ENCODE results near the gene NDEL1.
A peak's percentile ranks its signal among the peaks of the same experiment; 100 is the strongest.

NDEL1 gene

DNA sequence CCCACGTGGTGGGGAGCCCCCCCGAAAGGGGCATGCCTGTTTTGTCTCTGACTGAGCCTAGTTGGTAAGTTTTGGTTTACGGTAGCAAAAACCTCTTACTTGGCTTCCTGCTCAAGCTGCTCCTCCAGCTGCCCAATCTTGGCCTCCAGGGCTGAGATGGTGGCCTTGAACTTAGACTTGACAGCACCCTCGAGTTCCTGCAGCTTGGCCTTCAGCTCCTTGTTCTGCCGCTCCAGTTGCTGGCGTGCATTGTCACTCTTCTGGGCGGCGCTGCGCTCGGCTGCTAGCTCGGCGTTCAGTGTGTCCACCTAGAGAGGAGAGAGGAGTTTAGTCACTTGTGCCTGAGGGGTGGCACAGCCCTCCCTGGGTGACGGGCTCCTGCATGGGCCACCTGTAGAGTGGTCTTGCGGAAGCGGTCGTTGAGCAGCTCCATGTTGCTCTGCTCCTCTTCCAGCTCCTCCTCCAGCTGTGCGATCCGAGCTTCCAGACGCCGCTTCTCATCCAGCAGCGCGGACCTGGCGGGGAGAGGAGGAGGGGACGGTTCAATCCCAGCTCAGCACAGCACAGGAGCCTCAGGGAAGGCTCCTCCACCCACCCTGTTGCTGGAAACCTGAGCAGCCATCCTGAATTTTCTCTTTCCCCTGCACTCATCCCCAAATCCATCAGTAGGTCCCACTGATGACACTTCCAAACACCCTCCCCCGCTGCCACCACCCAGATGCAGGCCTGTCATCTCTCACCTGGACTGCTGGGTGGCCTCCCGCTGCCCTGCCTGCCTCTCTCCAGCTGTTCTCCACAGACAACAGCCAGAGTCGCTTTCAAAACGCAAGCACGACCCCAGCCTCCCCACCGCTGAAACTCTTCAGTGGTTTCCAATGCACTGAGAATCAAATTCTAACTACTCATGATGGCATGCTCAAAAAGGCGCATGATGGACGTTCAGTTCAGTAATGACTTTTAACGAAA lies 44.6 kb downstream of the NDEL1 start:
- no peak for DNase-seq

DNA sequence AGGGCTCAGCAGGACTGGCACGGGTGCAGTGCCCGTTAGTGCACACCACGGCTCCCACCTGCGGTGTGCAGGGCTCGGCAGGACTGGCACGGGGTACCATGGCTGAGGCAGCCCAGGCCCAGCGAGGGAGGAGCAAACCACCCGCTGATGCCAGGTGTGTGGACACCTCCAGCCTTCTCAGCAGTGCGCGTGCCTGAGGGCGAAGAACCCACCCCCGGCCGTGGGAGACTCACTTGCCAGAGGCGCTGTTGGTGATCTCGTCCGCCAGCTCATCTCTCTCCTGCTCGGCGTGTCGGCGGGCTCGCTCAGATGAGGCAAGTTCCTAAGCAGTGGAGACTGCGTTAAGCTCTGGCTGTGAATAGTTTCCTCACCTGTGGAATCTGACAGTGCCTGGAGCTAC lies 45.4 kb downstream of the NDEL1 start:
- DNase-seq = no peak

DNA sequence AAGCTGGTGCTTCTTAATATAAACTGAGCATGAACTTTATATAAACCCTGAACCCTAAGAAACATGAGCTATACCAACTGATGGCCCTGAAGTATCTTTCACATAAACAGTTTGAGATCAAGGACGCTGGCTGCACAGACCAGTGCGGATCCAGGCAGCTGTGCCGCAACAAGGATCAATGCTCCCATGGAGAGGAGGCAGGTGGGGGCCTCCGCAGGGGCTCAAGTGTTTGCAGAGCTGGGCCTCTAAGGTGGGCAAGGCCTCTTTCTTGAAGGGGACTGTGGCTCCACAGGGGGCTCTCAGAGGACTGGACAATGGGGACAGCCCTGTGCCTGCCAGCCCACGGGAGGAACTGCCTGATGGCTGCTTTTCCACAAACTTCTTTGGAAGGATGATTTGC lies 46.0 kb downstream of the NDEL1 start:
- DNase-seq = no peak

DNA sequence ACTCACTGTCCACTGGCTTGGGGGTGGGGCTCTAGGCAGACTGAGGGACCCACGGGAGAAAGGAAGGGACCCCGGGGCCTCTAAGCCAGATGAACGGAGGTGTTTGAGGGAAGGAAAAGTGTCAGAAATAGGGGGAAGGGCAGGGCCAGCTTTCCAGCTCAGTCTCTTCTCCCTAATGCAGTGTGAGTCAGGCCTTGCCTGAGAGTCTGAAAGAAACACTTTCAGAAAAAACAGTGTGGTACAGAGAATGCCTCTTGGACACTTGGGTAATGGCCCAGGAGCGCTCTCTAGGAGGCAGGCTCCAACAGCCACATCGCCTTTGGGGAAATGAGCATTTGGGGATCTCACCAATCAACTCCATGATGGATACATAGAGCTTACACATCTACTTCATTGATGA lies 46.9 kb downstream of the NDEL1 start:
- no peak for DNase-seq

DNA sequence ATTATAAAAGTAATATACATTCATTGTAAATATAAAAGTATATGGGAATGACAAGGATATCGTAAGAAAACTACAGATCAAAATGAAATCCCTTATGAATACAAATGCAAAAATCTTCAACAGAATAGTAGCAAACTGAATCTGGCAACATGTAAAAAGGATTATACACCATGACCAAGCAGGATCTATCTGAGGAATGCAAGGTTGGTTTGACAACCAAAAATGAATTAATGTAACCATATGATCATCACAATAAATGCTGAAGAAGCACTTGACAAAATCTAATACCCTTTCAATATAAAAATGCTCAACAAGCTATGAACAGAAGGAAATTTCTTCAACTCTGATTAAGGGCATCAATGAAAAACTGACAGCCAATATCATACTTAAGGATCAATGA lies 48.8 kb downstream of the NDEL1 start:
- no peak for DNase-seq

DNA sequence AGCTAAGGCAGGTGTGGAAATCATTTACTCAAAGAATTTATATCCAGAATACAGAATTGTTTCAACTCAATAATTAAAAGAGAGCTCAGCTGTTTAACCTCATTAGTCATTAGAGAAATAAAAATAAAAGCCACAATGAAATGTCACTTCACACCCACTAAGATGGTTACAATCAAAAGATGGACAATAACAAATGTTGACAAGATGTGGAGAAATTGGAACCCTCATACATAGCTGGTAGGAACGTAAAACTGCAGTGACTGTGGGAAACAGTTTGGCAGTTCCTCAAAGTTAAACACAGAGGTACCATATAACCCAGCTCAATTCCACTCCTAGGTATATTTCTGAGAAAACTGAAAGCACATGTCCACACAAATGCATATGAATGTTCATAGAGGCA lies 49.8 kb downstream of the NDEL1 start:
- no peak for DNase-seq

DNA sequence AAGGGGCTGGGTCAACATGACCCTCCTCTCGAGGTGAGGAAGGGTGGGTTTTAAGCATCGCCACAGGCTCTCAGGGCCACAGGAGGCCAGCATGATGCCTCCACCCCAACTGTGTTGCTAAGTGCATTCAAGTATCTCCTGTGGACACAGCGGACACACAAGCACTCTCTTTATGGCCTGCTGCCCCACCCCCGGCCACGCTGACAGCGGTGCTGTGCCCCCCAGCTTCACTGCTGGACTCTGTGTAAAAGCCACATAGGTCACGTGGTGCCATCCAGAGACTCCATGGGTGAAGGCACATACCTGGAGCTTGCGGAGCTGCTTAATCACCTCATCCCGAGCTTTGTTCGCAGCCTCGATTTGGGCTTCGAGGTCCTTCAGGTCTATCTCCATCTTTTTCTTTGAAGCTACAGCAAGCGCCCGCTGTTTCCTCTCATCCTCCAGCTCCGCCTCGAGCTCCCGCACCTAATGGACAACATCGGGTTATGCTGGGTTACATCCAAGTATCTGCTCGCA lies 51.5 kb downstream of the NDEL1 start:
- DNase-seq = no peak

DNA sequence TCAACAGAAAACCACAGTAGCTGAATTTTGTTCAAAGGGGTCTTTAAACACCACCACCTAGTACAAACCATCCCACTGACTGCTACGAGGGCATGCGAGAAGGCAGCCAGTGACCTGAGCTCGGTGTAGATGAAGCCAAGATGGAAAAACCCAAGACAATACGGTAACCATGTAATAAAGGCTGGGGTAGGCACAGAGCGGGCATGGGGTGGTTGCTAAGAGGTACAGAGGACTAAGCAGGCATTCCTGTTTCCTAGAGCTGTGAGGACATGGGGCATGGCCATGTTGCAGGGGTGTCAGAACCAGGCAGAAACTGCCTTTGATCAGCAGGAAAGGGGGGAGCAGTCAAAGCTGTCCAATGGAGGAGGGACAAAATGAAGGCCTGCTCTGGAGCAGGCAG lies 52.1 kb downstream of the NDEL1 start:
- no peak for DNase-seq

DNA sequence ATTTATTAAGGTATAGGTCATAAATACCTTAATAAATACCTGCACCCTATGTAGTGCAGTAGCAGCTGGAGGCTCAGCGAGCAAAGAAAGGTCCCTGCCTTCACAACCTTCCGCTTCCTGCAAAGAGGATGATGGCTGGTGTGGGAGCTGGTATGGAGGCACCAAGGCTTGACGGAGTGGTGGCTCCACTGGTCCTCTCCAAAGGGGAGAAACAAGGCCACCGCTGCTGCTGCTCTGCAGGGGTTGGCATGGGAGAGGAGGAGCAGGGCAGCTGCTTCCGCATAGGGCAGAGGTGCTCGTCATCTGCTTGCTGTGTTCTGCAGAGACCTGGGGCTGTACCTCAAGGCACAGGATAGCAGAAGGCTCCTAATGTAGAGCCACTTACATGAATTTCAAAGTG lies 52.8 kb downstream of the NDEL1 start:
- no peak for DNase-seq

DNA sequence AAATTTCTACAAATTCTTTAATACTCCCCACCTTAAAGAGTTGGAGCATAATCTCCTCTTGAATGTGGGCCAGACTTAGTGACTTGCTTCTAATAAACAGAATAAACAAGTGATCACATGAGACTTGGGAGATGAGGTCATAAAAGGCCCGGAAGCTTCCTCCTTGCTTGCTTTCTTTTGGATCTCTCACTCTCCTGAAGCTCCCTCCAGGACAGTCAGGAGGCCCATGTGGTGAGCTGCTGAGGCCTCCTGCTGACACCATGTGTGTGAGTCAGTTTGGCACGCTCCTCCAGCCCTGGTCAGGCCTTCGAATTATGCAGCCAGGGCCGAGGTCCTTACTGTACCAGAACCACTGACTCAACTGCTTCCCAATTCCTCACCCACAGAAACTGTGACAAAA lies 53.2 kb downstream of the NDEL1 start:
- DNase-seq = peak; percentile 56 to 83

DNA sequence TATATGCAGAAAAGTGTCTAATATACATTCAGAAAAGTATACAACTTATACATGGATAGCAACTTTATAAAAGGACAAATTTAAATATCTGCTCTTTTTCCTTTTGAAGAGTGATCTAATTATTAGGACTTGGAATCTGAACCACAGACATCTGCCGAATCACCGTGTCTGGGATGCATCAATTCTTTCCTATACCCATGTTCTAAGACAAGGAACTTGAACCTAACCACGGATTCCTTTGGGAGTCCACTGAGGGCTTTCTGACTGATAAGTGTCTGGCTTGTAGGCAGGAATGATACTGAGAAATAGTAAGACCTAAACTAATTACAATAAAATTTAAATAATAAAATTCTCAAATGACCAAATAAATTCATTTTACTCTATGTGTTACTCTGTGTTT lies 54.2 kb downstream of the NDEL1 start:
- DNase-seq = no peak

DNA sequence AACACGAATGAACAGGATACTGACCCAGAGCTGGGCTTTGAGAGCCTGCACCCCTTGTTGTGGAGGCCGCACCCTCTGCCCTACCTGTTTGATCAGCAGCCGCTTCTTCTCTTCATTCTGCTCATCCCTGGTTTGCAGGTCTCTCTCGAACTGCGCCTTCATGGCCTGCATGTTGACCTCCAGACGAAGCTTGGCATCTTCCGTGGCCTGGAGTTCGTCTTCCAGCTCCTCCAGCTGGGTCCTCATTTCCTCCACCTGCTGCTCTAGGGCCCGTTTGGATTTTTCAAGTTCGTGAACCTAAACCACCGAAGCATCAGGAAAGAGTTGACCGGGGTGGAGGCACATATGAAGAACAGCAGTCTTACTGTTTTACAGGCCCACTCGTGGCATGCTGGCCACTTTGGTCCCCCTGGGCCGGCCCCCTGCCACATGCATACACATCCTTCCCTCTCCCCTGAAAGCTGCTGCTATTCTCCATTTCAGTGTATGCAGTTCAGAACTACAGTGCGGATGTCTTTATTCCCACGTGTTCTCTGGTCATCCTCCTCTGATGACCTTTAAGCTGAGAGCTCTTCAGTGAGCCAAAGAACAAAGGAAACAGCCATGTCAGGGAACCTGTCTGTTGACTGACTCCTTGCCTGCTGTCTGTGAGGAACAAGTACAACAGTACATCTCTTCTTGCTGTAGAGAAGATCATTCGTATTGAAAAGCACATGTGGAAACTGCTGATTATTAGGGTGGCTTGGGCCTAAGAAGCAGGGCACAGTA lies 54.8 kb downstream of the NDEL1 start:
- DNase-seq = no peak

DNA sequence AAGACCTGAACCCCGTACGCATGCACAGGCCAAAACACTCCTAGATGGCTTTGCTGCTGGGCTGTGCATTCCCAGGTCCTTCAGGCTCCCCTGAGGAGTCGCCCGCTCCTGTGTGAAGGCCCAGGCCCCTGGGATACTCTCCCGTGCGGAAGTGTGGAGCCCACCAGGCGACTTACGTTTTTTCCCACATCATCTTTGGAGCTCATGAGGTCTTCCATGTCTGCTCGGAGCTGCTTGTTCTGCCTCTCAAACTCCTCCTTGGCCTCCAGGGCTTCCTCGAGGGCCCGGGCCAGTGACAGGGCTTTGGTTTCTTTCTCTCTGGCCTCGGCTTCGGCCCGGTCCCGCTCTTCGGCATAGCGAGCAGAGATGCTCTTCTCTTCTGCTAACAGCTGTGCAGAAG lies 56.4 kb downstream of the NDEL1 start:
- no peak for DNase-seq

DNA sequence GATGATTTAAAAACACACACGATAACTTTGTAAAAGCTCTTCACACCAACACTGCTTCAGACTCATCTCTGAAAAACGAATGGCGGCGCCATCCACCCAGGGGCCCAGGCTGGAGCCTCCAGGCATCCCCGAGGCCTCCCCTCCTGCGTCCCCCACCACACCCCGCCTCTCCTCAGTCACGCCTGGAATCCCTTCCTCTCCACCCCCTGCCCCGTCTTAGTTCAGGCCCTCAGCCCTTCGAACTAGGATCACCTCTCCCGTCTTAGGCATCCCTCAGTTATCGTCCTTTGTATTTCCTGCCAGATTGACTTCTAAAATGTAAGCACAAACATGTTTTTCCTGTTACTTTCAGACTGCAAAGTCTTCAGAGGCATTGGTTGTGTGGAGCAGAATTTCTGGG lies 58.3 kb downstream of the NDEL1 start:
- DNase-seq = no peak

DNA sequence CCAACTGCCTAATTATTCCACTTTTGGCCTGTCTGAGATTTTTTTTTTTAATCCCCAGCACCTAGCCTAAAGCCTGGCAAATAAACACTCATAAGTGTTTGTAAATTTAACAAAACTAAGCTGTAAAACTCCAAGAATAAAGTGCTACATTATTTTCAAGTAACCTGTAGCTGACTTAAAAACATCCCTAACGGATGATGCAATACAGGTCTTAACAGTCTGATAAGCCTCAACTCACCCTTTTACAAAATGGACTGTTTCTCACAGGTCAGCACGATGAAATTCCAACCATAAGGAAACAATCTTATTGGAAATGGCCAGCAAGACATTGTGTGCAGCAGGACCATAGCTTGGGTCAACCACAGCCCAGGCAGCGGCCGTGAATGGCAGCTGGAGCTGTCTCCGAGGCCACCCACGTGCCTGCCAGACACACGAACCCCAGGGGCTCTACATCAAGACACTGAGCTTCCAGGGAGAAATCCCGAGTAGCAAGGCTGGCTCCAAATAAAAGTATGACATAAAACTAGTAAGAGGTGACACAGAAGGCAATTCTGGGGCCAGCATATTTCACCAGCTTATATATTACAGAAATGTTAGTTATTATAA lies 58.9 kb downstream of the NDEL1 start:
- DNase-seq = no peak

DNA sequence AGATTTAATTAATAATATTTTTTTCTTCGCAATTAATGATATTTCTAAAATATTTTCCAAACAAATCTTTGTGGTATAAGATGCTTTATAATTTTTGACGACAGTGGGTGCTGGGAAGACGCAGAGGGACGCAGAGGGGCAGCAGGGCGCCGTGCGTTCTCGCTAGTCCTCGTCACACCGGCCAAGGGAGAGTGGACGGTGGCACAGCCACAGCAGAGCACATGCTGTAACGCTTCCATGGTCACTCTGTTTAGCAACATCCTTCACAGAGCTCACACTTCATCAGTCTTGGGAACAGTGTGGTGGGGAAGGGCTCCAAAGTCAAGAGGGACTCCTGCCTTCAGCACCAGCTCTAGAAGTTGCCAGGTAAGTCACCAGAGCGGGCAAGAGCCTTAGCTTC lies 60.4 kb downstream of the NDEL1 start:
- DNase-seq = no peak

DNA sequence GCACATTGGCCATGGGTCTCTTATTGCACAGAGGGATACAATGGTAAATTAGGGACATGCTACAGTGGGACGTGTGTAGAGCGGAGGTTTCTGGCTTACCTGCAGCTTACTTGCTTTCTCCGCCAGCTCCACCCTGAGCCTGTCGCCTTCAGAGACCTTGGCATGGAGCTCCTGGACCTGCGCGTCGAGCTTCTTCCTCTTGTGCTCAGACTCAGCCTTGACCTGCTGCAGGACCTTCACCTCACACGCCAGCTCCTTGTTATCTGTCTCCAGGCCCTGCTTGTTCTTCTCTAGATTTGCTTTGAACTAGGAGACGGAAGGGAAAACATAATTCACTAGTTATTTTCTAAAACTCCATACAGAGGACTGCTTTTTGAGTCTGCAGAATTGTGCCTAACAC lies 63.5 kb downstream of the NDEL1 start:
- no peak for DNase-seq

DNA sequence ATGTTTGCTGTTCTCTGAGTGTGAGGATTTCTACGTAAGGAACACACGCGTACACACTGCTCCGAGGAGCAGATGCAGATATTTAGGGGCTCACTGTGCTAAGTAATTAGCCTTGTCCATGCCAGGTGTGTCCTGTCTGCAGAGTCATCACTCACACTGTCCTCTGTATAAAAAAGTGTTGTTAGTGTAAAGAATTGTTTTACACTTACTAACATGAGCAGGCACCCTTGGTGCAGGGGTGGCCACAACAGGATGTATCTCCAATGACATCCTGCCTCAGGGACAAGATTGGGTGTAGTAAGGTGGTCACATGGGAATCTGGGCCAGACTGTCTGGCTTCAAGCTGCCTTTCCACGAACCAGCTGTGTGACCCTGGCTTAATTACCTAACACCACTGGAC lies 63.9 kb downstream of the NDEL1 start:
- no peak for DNase-seq

DNA sequence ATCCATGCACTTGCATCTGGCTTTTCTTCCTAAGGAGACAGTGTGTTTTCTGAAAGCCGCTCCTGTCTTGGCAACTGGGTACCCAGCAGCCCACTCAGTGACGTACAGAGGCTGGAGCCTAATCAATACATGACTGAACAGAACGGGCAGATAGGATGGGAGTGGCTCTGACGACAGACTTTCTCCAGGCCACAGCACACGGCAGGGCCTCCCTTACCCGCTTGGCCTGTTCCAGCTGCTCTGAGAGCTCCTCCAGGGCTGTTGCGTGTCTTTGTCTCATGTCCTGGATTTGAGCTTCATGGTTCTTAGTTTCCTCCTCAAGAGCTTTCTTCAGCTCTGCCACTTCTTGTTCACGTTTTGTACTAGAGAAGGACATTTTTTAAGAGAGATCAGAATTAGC lies 64.9 kb downstream of the NDEL1 start:
- no peak for DNase-seq

DNA sequence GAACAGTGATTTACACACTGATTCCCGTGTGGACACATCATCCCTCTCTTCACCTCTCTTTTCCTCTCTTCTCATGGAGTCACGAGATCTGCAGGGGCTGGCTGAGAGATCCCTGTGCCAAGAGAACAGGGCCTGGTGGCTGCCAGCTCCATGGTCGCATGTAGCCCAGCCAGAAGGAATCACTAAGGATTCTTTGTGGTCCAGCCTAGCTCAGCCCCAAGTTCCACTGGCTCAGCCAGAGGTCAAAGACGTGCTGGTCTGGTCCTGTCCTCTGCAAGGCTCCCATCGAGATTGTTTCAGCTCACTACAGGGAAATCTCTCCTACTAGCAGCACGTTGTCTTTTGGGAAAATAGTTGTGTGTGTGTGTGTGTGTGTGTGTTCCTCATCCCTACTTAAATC lies 66.4 kb downstream of the NDEL1 start:
- no peak for DNase-seq

DNA sequence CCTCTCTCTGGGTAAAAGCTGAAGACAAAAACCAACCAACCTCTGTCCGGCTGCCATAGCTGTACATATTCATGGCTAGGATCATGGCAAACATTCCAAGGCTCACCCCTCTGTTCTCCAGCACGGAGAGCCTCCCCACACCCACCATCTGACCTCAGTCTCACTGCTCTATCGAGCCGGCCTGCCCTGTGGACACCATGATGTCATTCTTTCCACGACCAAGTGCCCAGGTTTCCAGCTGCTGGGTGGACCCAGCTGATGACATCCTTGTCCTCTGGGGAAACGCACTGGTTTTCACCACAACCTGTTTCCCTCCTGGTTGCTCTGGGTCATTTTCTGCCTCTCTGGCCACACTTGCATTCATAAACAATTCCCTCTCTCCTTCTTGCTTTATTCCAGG lies 67.7 kb downstream of the NDEL1 start:
- DNase-seq = no peak

DNA sequence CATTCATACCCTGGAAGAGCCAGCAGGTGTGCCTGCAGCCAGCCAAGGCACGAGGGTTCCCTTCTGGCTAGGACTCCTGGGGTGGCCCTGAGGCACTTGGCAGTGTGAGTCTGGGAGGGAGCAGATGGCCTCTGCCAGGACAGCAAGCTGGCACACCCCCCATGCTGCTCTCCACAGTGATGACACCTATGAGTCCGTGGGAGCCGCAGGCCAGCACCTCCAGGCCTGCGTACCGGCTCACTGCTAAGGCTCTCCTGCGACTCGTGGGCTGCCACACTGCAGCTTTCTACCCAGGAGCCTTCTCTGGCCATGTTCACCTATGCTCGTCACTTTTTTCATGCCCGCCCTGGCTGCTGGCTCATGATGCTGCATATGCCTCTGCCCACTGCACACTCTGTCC lies 68.1 kb downstream of the NDEL1 start:
- no peak for DNase-seq

DNA sequence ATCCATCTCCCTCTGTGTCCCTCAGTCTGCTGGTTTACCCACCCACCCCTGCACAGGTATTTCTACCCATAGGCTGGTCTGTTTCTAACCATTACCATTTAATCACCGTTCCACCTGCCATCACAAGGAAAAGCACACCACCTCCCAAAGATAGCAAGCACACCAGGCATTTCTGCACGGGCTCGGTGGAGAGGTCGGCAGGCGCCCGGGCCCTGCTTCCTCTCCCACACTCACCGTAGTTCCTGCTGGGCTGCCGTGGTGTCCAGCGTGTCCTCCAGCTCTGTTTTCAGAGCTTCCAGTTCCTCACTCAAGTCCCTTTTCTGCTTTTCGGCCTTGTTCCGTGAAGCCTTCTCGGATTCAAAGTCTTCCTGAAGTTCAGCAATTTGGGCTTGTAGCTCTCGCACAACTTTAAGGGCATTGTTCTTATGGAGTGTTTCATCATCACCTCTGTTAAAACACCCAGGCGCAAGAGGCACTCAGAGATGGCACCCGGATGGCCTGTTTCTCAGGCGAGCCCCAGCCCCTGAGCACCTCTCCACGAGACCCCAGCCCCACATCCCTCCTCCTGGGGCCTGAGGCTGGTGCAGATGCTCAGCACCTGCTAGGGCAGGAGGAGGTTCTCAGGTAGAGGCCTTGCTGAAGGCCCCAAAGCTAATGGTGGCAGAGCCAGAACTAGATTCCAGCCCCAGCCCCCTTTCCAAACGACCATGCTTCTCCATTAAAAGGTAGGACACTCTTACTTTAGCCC lies 69.0 kb downstream of the NDEL1 start:
- no peak for DNase-seq
